HUES64 (cell line): Measurements from ENCODE around the gene DBX1.
"Not testable (repeated sequence)": the region's sequence is repeated elsewhere in the genome, so short reads cannot be mapped to it uniquely, and the experiment has no call there.

Experiments used
- H3K27ac ChIP-seq: 2 replicates; pipeline ENCODE4 v1.7.0; 2013; ENCODE audit warnings: low read depth, low read length, inconsistent platforms
- H3K27me3 ChIP-seq: 2 replicates; pipeline ENCODE4 v1.6.1; 2013; ENCODE audit warnings: mild to moderate bottlenecking, low read length; ENCODE audit not compliant: insufficient read depth
- H3K36me3 ChIP-seq: 2 replicates; pipeline ENCODE4 v1.6.1; 2013; ENCODE audit warnings: mild to moderate bottlenecking, low read length; ENCODE audit not compliant: insufficient read depth
- H3K4me1 ChIP-seq: 2 replicates; pipeline ENCODE4 v1.6.1; 2013; ENCODE audit warnings: mild to moderate bottlenecking, low read length, moderate library complexity; ENCODE audit not compliant: insufficient read depth
- H3K4me3 ChIP-seq: 2 replicates; pipeline ENCODE4 v1.5.1; 2013; ENCODE audit warnings: mild to moderate bottlenecking, low read length, moderate library complexity
- H3K9ac ChIP-seq: 2 replicates; pipeline ENCODE4 v1.6.1; 2013; ENCODE audit warnings: mild to moderate bottlenecking, low read depth, low read length
- H3K9me3 ChIP-seq: 2 replicates; pipeline ENCODE4 v1.6.1; 2013; ENCODE audit warnings: low read depth, low read length; ENCODE audit not compliant: insufficient read depth
- WGBS: fragments of 150-250, 120-280 bp; methylation state at CpG from one replicate; pipeline ENCODE4 v1.1.7; 2013; ENCODE audit warnings: missing lambda C conversion rate; 5-methylcytosine and 5-hydroxymethylcytosine counted together

DBX1 gene

GRCh38 chr11:20132667-20133039, 27.6 kb downstream of the DBX1 start:
- Histone ChIP-seq H3K4me3 (no peak overlapping the region), H3K9me3 (no peaks in the 10 kb centered on the region), H3K27me3 (peaks cover 25% of the 10 kb centered on the region), H3K36me3 (no peaks in the 10 kb centered on the region), H3K4me1 (no peaks in the 10 kb centered on the region), H3K27ac (no peak overlapping the region), H3K9ac (no peak overlapping the region)
- WGBS = 72% methylated on average over 8 of the region's 8 CpGs

GRCh38 chr11:20131788-20132666, 28.2 kb downstream of the DBX1 start:
- Histone ChIP-seq H3K4me3 (peak overlapping the region; percentile 44), H3K27ac (no peak overlapping the region), H3K9ac (peak overlapping the region; percentile 37; the same call in 1 of the 2 replicates), H3K9me3 (no peaks in the 10 kb centered on the region), H3K4me1 (no peaks in the 10 kb centered on the region), H3K27me3 (peaks cover 25% of the 10 kb centered on the region), H3K36me3 (no peaks in the 10 kb centered on the region)
- WGBS = 65% methylated on average over 51 of the region's 51 CpGs

GRCh38 chr11:20129665-20130064, 30.6 kb downstream of the DBX1 start:
- Histone ChIP-seq H3K4me1 (no peaks in the 10 kb centered on the region), H3K4me3 (no peak overlapping the region), H3K36me3 (no peaks in the 10 kb centered on the region), H3K9me3 (no peaks in the 10 kb centered on the region), H3K27ac (no peak overlapping the region), H3K27me3 (peaks cover 25% of the 10 kb centered on the region), H3K9ac (no peak overlapping the region)
- 90% methylated on average over 4 of the region's 4 CpGs for WGBS

GRCh38 chr11:20128528-20128825, 31.8 kb downstream of the DBX1 start:
- H3K9ac ChIP-seq, H3K27ac ChIP-seq, H3K9me3 ChIP-seq, H3K4me3 ChIP-seq, H3K4me1 ChIP-seq, H3K36me3 ChIP-seq: not testable (repeated sequence)
- WGBS = 84% methylated on average over 7 of the region's 7 CpGs
- H3K27me3 ChIP-seq = peaks cover 22% of the 10 kb centered on the region

- Histone ChIP-seq H3K4me1 (no peaks in the 10 kb centered on the region), H3K4me3 (no peak overlapping the region), H3K27ac (no peak overlapping the region), H3K27me3 (peaks cover 22% of the 10 kb centered on the region), H3K36me3 (no peaks in the 10 kb centered on the region), H3K9ac (no peak overlapping the region), H3K9me3 (no peaks in the 10 kb centered on the region)
- 70% methylated on average over 16 of the region's 16 CpGs for WGBS
These were observed 32.4 kb downstream of the DBX1 start for GRCh38 chr11:20127671-20128527.

- Histone ChIP-seq H3K36me3 (no peaks in the 10 kb centered on the region), H3K4me3 (no peak overlapping the region), H3K27me3 (peaks cover 14% of the 10 kb centered on the region), H3K4me1 (no peaks in the 10 kb centered on the region), H3K9me3 (no peaks in the 10 kb centered on the region), H3K9ac (no peak overlapping the region), H3K27ac (no peak overlapping the region)
- WGBS = 85% methylated on average over 7 of the region's 8 CpGs
These were observed 33.6 kb downstream of the DBX1 start for GRCh38 chr11:20126724-20127123.

- WGBS = 79% methylated on average over 6 of the region's 6 CpGs
- Histone ChIP-seq H3K4me1 (no peaks in the 10 kb centered on the region), H3K27me3 (peaks cover 7% of the 10 kb centered on the region; the same call in 1 of the 2 replicates), H3K36me3 (0 out of 2 replicates have a peak, but pooled peaks cover under 1% of the 10 kb centered on the region), H3K4me3 (no peak overlapping the region), H3K9ac (no peak overlapping the region), H3K27ac (no peak overlapping the region), H3K9me3 (no peaks in the 10 kb centered on the region)
These were observed 34.3 kb downstream of the DBX1 start for GRCh38 chr11:20125927-20126326.

- Histone ChIP-seq H3K27ac (no peak overlapping the region), H3K4me1 (no peaks in the 10 kb centered on the region), H3K27me3 (no peaks in the 10 kb centered on the region), H3K36me3 (peaks cover 38% of the 10 kb centered on the region), H3K9ac (no peak overlapping the region), H3K4me3 (no peak overlapping the region), H3K9me3 (no peaks in the 10 kb centered on the region)
- WGBS = 90% methylated on average over 2 of the region's 3 CpGs
These were observed 38.1 kb downstream of the DBX1 start for GRCh38 chr11:20122131-20122530.

GRCh38 chr11:20120134-20120925, 39.9 kb downstream of the DBX1 start:
- H3K36me3 ChIP-seq = peaks cover 54% of the 10 kb centered on the region
- H3K27me3 ChIP-seq = no peaks in the 10 kb centered on the region
- over 99% methylated on average over 7 of the region's 7 CpGs for WGBS
- H3K4me1 ChIP-seq = no peaks in the 10 kb centered on the region
- no peaks in the 10 kb centered on the region for H3K9me3 ChIP-seq
- H3K4me3 ChIP-seq = no peak overlapping the region
- H3K27ac ChIP-seq = no peak overlapping the region
- no peak overlapping the region for H3K9ac ChIP-seq

GRCh38 chr11:20119315-20119714, 41.0 kb downstream of the DBX1 start:
- no peak overlapping the region for H3K27ac ChIP-seq
- no peaks in the 10 kb centered on the region for H3K9me3 ChIP-seq
- H3K4me1 ChIP-seq = no peaks in the 10 kb centered on the region
- 97% methylated on average over 11 of the region's 12 CpGs for WGBS
- no peak overlapping the region for H3K4me3 ChIP-seq
- H3K36me3 ChIP-seq = peaks cover 64% of the 10 kb centered on the region
- no peaks in the 10 kb centered on the region for H3K27me3 ChIP-seq
- no peak overlapping the region for H3K9ac ChIP-seq

- H3K4me1 ChIP-seq = no peaks in the 10 kb centered on the region
- H3K36me3 ChIP-seq = peaks cover 75% of the 10 kb centered on the region
- no peak overlapping the region for H3K4me3 ChIP-seq
- no peak overlapping the region for H3K27ac ChIP-seq
- H3K9me3 ChIP-seq = no peaks in the 10 kb centered on the region
- H3K9ac ChIP-seq = no peak overlapping the region
- H3K27me3 ChIP-seq = no peaks in the 10 kb centered on the region
- WGBS = 97% methylated on average over 15 of the region's 15 CpGs
These were observed 42.1 kb downstream of the DBX1 start for GRCh38 chr11:20118209-20118608.
